OCI-LY7 (cell line): ENCODE measurements around the gene RNF183.

Experiments used
- CTCF ChIP-seq: fragments of 200-600 bp; sonication (generic); conservative IDR thresholded peaks from 2 replicates; pipeline ENCODE4 v1.5.1; 2014; ENCODE audit warnings: mild to moderate bottlenecking, antibody characterized with exemption, low read length, moderate library complexity, mixed read lengths
- EZH2phosphoT487 ChIP-seq: fragments of 200-600 bp; sonication (generic); IDR thresholded peaks from 2 replicates; pipeline ENCODE4 v1.6.1; 2018; ENCODE audit warnings: low read depth, borderline replicate concordance, mild to moderate bottlenecking, mixed run types, antibody characterized with exemption, low read length, moderate library complexity, mixed read lengths

- TF ChIP-seq CTCF (no peak), EZH2phosphoT487 (no peak)
Observed at GRCh38 chr9:113350107-113350661, 47.0 kb upstream of the RNF183 start.
